Measurements from ENCODE around the gene YAE1.

GRCh38 chr7:39517240-39517639 lies 49.0 kb upstream of the YAE1 start:
- TF ChIP-seq CTCF (IDR thresholded peaks at IDR 0.05; ENCODE audit: poor library complexity) (no peak), EZH2 (IDR thresholded peaks at IDR 0.05; ENCODE audit: borderline replicate concordance) (no peak)
